TTC549 (cell line): ENCODE measurements around the gene TMEM229B.
A peak's percentile ranks its signal among the peaks of the same experiment; 100 is the strongest.
"Not testable (repeated sequence)": the region's sequence is repeated elsewhere in the genome, so short reads cannot be mapped to it uniquely, and the experiment has no call there.

ENCODE experiments used
- FAIRE-seq: peaks from 2 replicates; lab custom pipeline; 2012; peaks lifted over from hg19 to GRCh38; lab: Jason Lieb, UNC

TMEM229B gene

GRCh38 chr14:67451667-67452066 lies 36.9 kb downstream of the TMEM229B start:
- not testable (repeated sequence) for FAIRE-seq

GRCh38 chr14:67449096-67449495 lies 39.4 kb downstream of the TMEM229B start:
- FAIRE-seq: no peak

DNA sequence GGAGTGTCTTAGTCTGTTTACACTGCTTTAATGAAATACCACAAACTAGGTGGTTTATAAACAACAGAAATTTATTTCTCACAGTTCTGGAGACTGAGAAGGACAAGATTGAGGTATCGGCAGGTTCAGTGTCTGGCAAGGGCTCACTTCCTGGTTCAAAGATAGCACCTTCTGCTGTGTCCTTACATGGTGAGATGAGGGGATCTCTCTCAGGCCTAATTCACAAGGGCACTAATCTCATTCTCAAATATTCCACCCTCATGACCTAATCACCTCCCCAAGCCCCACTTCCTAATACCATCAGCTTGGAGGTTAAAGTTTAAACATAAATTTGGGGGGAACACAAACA lies 41.5 kb downstream of the TMEM229B start:
- FAIRE-seq: no peak

DNA sequence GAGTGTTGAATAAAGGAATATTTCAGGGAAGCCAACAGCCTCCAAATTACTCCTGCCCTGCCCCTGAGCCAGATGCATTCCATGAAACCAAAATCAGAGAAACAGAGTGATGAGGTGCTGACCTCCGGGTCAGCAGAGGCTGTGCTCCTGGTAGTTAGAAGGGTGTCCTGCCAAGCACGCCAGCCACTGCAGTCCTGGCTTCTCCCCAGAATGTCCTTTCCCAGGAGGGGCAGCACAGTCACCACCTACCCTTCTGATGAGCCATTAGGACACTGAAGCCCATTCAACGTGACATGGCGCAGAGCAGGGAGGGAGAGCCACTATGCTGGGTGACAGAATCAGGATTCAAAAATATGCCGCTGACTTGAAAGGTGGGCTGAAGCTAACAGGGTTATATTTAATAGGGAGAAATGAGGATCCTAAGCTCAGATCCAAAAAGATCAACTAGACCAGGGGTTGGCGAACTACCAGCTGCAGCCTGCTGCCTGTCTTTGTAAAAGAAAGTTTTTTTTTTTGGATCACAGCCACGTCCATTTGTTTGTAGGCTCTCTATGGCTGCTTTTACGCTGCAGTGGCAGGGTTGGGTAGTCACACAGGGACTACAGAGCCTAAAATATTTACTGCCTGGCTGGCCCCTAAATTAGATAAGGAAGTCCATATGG lies 42.0 kb downstream of the TMEM229B start:
- FAIRE-seq: no peak

DNA sequence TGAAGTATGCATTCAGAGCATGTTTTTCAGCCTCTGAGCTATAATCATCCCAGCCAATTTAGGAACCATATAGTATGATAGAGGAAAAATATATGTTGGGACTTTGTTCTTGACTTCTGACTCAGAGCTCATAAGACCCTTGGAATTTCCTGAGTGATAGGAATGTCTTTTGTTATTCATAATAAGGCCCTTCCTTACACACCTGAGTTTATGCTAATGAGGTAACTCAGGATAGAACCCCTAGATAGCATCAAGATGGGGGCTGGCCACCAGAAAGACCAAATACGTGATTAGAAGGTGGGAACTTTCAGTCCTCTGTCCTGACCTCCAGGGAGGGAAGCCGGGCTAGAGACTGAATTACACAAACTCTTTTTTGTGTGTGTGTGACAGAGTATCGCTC lies 44.1 kb downstream of the TMEM229B start:
- no peak for FAIRE-seq

- FAIRE-seq: no peak
These were observed 46.2 kb downstream of the TMEM229B start for GRCh38 chr14:67442139-67442906.

GRCh38 chr14:67441672-67442071 lies 46.8 kb downstream of the TMEM229B start:
- no peak for FAIRE-seq

GRCh38 chr14:67441256-67441655 lies 47.3 kb downstream of the TMEM229B start:
- FAIRE-seq: no peak

DNA sequence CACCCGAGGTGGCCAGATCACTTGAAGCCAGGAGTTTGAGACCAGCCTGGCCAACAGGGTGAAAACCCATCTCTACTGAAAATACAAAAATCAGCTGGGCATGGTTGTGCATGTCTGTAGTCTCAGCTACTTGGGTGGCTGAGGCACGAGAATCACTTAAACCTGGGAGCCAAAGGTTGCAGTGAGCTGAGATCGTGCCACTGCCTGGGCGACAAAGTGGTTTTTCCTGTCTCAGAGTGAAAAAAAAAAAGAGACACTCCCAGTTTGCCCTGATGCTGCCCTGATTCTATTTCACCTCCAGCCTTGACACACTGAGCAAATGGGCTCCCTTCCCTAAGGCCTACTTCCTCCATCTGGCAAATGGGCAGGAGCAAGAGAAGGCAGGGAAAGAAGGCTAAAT lies 48.0 kb downstream of the TMEM229B start:
- FAIRE-seq: no peak

- no peak for FAIRE-seq
These were observed 49.6 kb downstream of the TMEM229B start for GRCh38 chr14:67438969-67439368.

DNA sequence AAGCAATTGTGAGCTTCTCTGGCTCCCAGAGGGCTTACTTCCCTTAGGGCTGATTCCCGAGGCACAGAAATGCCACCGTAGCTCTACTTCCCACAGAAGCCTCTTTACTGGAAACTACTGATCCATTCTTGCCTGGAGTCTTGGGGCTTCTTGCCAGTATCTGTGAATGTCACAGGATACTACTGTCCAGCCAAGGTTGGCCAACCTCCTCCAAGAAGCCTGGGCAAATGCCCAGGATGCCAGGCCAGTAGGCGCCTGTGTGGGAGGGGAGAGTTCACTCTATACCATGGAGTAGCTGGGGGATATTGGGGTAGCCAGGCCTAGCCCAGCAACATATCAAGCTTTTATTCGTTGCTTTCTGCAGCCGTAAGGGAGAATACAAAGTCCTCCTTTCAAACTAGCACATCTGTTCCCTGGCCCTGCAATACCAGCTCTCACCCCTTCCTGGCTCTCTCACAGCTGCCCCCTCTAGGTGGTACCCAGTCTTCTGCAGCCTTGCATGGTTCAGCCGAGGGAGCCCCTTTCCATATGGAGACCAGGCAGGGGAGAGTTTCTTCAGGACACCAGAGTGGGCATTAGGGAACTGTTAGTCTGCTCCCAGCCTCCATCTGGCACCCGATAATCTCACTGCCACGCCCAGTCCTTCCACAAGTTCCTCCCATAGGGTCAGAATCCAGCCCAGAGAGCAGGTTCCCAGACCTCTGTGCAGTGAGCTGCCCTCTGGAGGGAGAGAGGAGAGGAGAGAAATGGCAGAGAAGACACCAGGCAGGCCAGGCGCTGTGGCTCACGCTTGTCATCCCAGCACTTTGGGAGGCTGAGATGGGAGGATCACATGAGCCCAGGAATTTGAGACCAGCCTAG lies 52.3 kb downstream of the TMEM229B start:
- no peak for FAIRE-seq

GRCh38 chr14:67435603-67436002 lies 52.9 kb downstream of the TMEM229B start:
- no peak for FAIRE-seq

GRCh38 chr14:67432050-67432564 lies 56.4 kb downstream of the TMEM229B start:
- no peak for FAIRE-seq

DNA sequence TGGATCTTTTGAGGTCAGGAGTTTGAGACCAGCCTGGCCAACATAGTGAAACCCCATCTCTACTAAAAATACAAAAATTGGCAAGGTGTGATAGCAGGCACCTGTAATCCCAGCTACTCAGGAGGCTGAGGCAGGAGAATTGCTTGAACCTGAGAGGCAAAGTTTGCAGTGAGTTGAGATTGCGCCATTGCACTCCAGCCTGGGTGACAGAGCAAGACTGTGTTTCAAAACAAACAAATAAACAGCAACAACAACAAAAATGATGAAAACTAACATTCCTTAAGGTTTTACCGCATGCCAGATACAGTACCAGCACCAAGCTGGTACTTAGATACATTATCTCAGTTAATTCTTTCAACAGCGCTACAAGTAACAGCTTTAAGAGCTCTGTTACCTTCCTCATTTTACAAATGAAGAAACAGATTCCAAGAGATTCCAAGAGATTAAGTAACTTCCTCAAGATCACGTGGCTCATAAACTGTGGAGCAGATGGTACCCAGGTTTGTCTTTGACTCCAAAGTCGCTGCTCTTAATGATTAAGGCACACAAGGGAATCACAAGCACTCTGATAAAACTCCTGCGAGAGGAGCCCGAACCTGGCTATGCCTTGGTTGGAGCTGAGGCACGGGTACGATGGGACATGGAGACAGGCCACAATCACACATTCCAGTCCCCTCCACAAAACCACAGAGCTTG lies 58.9 kb downstream of the TMEM229B start:
- no peak for FAIRE-seq

DNA sequence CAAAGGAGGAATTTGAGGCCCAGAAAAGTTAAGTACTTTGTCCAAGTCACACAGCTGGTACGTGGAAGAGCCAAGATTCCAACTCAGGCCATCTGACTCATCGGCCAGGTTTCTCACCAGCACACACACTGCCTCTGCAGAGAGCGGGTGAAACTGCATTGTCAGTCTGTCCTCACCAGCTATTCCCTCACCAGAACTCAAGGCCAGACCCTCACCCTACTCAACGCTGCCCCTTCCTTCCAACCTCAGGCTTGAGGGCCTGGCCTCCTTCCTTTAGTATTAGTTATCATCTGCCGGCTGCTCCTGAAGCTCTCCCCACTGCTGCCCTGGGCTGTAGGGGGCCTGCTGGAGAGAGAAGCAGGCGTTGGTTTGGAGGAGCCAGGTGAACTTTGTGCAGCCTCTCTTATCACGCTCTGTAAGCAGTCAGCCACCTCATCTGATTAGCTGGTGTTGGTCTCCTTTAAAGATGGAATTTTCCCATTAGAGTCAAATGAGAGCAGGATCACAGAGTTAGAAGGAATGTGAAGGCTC lies 60.0 kb downstream of the TMEM229B start:
- FAIRE-seq: no peak

DNA sequence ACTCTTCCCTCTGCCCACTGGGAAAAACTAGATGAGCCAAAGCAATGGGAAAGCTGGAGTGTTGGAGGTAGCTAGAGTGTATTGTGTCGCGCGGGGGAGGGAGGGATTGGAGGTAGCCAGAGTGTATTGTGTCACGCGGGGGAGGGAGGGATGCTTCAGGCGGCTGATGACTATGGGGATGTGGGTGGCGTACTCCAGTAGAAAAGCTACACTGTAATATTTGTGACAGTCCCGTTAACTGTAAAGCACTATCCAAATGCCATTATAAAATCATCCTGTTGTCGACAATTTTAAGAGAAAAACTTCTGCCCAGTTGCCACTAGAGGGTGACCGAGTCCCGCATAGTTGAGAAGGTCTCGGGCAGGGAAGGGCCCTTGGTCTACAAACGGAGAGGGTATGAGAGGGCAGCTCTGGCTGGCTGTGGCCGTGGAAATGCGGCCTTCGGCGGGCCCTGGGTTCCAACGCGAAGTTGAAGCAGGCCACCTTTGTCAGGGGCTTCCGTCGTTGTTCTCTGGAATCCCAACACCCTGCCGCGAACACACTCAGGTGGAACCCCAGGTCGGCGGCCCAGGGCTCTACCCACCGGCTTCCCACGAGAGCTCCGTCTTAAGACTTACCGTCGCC lies 61.4 kb downstream of the TMEM229B start:
- peak; percentile 25 for FAIRE-seq

DNA sequence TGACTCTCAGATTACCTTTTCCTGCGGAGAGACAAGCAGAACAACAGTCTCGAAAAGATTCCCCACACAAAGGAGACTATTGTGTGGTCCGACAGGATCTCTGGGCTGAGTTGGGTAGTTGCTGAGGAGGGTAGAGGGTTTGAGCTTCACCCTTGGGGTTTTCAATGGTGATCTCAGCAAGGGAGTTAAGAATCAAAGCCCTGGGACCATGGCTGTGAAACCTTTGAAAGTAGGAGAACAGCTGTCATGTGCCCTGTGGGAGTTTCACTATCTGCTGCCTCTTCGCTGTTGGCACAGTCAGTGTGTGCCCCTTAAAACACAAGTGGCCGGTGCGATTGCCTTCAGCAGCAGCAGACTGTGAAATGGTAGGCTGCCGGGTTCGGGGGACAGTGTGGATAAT lies 62.4 kb downstream of the TMEM229B start:
- no peak for FAIRE-seq

DNA sequence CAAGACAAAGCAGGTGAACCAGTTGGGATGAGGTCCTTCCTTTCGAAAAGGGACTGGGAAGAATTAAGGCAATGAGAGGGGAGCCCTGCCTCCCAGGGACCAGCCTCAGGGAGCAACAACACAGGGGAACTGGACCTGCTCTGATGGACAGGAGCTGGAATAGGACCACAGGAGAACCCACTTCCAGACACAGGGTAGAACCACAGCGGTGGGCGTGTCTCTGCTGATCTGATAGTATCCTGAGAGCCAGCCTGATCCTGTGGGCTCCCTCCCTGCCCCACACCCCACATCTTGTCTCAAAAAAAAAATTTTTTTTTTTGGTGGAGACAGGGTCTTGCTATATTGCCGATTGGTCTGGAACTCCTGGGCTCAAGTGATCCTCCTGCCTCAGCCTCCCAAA lies 62.9 kb downstream of the TMEM229B start:
- no peak for FAIRE-seq

DNA sequence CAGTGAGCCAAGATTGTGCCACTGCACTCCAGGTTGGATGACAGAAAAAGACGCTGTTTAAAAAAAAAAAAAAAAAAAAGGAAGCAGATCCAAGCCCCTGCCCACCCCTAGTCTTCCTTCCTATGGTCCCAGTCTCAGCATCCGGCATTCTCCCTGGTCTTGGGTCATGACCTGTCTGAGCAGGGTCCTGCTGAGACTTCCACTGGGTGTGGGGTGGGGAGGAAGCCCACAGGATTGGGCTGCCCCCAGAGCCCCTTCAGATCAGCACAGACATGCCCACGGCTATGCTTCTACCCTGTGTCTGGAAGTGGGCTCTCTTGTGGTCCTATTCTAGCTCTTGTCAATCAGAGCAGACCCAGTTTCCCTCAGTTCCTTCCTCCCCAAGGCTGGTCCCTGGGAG lies 64.0 kb downstream of the TMEM229B start:
- FAIRE-seq: no peak

DNA sequence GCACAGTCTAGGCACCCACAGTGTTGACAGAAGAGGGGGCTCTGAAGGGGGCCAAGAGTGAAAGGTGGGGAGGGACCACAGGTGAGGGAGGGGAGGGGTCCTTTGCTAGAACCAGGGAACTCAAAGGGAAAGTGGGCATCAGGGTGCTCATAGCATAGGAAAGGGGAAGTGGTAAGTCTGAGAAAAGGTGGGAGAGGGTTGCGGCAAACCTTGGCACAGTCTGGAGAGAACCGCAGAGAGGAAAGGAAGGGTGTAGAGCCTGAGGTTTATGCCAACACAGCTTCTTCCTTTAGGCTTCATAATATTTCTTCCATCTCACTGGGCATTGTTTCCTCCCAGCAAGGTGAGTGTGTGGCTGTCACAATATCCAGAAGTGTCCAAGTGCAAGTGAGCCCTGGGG lies 65.1 kb downstream of the TMEM229B start:
- no peak for FAIRE-seq
